Inflammatory macrophage treated with lipopolysaccharide for 1 hour (primary cell): ENCODE results near the gene DOCK7.
A peak's percentile ranks its signal among the peaks of the same experiment; 100 is the strongest.

Source experiments
- DNase-seq, 2 donors: peaks; one replicate each; pipeline ENCODE4 v3.0.0-alpha.2; 2020 to 2022

The DOCK7 gene

GRCh38 chr1:62438163-62438562, 250.0 kb downstream of the DOCK7 start:
- no peak for DNase-seq

- DNase-seq, result peak; percentile 17 to 40
Measured at GRCh38 chr1:62437273-62437940, 250.8 kb downstream of the DOCK7 start.

GRCh38 chr1:62436466-62437272, 251.5 kb downstream of the DOCK7 start, which contains the start of gene USP1:
TSS of gene USP1 (plus strand) at chr1:62437049. CDS start at chr1:62439868, 2,819 bp downstream.
- DNase-seq, result peak; percentile 98 to 99

- DNase-seq, result no peak
Measured at GRCh38 chr1:62436039-62436465, 252.1 kb downstream of the DOCK7 start.

- DNase-seq, result no peak
Measured at GRCh38 chr1:62435231-62436038, 252.8 kb downstream of the DOCK7 start.

GRCh38 chr1:62434618-62435001, 253.6 kb downstream of the DOCK7 start:
- no peak for DNase-seq

GRCh38 chr1:62433861-62434617, 254.1 kb downstream of the DOCK7 start:
- no peak for DNase-seq

- DNase-seq, result no peak
Measured at GRCh38 chr1:62429581-62429980, 258.6 kb downstream of the DOCK7 start.

- no peak for DNase-seq
Measured at GRCh38 chr1:62428351-62428750, 259.8 kb downstream of the DOCK7 start.

- no peak for DNase-seq
Measured at GRCh38 chr1:62426794-62427193, 261.4 kb downstream of the DOCK7 start.

GRCh38 chr1:62426237-62426636, 261.9 kb downstream of the DOCK7 start:
- peak in 1 of 2 donors; percentile 31 for DNase-seq

- DNase-seq, result no peak
Measured at GRCh38 chr1:62425041-62425440, 263.1 kb downstream of the DOCK7 start.

GRCh38 chr1:62424411-62424810, 263.8 kb downstream of the DOCK7 start:
- DNase-seq, result peak in 1 of 2 donors; percentile 38

GRCh38 chr1:62423580-62424242, 264.5 kb downstream of the DOCK7 start:
- DNase-seq, result peak in 1 of 2 donors; percentile 66

GRCh38 chr1:62420214-62420613, 268.0 kb downstream of the DOCK7 start:
- no peak for DNase-seq

- DNase-seq, result no peak
Measured at GRCh38 chr1:62417351-62417999, 270.7 kb downstream of the DOCK7 start.

- DNase-seq, result no peak
Measured at GRCh38 chr1:62415687-62416086, 272.5 kb downstream of the DOCK7 start.

GRCh38 chr1:62407398-62408009, 280.7 kb downstream of the DOCK7 start:
- peak; percentile 28 to 89 for DNase-seq

GRCh38 chr1:62406576-62406975, 281.6 kb downstream of the DOCK7 start:
- DNase-seq, result no peak

GRCh38 chr1:62405247-62405646, 282.9 kb downstream of the DOCK7 start:
- no peak for DNase-seq
